ENCODE data around the gene CNTN4.
"Not testable (repeated sequence)": the region's sequence is repeated elsewhere in the genome, so short reads cannot be mapped to it uniquely, and the experiment has no call there.

CNTN4 gene

DNA sequence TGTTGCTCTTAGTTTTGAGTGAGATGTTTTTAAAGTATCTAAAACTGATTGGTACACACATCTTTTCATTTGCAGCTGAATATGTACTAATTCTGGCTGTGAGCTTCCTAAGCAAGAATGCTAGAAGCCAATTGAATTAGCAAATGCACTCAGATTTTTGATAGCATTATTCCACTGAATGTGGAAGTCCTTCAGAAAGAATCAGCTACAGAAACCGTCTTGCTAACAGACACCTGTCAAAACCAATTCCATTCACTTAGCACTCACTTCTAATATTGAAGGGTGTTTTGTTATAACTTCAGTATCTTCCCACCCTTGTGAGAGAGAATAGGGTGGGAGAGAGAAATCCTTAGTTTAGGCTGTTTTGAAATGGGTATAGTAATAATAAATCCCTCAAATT, 693.8 kb downstream of the CNTN4 start:
- no peak overlapping the region for H3K4me3 ChIP-seq (ENCODE audit: low read depth, low read length)
- TF ChIP-seq, protein P1, sequence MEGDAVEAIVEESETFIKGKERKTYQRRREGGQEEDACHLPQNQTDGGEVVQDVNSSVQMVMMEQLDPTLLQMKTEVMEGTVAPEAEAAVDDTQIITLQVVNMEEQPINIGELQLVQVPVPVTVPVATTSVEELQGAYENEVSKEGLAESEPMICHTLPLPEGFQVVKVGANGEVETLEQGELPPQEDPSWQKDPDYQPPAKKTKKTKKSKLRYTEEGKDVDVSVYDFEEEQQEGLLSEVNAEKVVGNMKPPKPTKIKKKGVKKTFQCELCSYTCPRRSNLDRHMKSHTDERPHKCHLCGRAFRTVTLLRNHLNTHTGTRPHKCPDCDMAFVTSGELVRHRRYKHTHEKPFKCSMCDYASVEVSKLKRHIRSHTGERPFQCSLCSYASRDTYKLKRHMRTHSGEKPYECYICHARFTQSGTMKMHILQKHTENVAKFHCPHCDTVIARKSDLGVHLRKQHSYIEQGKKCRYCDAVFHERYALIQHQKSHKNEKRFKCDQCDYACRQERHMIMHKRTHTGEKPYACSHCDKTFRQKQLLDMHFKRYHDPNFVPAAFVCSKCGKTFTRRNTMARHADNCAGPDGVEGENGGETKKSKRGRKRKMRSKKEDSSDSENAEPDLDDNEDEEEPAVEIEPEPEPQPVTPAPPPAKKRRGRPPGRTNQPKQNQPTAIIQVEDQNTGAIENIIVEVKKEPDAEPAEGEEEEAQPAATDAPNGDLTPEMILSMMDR (conservative IDR thresholded peaks at IDR 0.05; ENCODE audit: low read depth, low read length): no peak
- no peak for DNase-seq (ENCODE audit: low read depth)

DNA sequence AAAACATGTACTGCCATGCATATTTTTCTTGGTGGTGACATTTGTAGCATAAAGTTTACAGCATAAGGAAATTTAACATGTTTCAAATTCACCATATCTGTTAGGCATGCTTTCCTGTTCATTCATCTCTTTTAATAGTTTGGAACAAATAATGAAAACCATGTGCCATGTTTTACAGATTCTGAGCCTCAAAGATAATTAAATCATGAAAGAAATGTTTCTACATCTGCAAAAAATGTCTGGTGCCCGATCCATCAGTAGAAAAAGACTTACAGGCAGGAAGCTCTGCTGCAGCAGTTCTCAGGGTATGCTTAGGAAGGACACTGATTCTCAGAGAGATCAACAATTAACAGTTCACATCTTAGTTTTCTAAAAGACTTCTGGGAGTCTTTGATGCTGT, 695.3 kb downstream of the CNTN4 start:
- TF ChIP-seq, protein P1 (conservative IDR thresholded peaks at IDR 0.05; ENCODE audit: low read depth, low read length): no peak
- no peak for DNase-seq (ENCODE audit: low read depth)

DNA sequence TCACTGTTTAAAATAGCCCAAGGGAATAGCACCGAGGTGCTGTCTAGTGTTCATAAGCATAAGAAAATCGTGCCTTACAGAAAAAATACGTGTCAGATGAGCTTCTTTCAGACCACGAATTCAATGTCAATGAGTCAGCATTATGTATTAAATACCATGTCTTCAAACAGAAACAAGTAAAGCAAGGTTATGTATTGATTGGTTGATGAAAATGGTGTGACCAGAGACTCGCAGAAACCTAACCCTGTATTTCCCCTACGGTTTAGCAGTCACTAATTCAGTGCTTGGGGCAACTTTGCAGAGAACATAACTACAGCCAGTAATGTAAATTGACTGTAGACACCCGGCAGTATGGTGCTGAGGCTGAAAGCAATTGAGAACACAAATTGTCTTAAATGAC, 703.8 kb downstream of the CNTN4 start:
- no peak for DNase-seq (ENCODE audit: low read depth)
- TF ChIP-seq, protein P1 (conservative IDR thresholded peaks at IDR 0.05; ENCODE audit: low read depth, low read length): no peak
- no peak overlapping the region for H3K4me3 ChIP-seq (ENCODE audit: low read depth, low read length)

More for the DNA sequence above, 695.3 kb downstream of the CNTN4 start:
- no peak overlapping the region for H3K4me3 ChIP-seq (ENCODE audit: low read depth, low read length)

GRCh38 chr3:2807514-2807913, 708.8 kb downstream of the CNTN4 start:
- H3K4me3 ChIP-seq (ENCODE audit: low read depth, low read length): no peak overlapping the region
- no peak for DNase-seq (ENCODE audit: low read depth)
- TF ChIP-seq, protein P1 (conservative IDR thresholded peaks at IDR 0.05; ENCODE audit: low read depth, low read length): no peak

GRCh38 chr3:2810723-2811122, 712.1 kb downstream of the CNTN4 start:
- TF ChIP-seq, protein P1 (conservative IDR thresholded peaks at IDR 0.05; ENCODE audit: low read depth, low read length): no peak
- DNase-seq (ENCODE audit: low read depth): no peak
- no peak overlapping the region for H3K4me3 ChIP-seq (ENCODE audit: low read depth, low read length)

- no peak overlapping the region for H3K4me3 ChIP-seq (ENCODE audit: low read depth, low read length)
- DNase-seq (ENCODE audit: low read depth): no peak
- TF ChIP-seq, protein P1 (conservative IDR thresholded peaks at IDR 0.05; ENCODE audit: low read depth, low read length): no peak
These were observed 720.9 kb downstream of the CNTN4 start for GRCh38 chr3:2819571-2819970.

DNA sequence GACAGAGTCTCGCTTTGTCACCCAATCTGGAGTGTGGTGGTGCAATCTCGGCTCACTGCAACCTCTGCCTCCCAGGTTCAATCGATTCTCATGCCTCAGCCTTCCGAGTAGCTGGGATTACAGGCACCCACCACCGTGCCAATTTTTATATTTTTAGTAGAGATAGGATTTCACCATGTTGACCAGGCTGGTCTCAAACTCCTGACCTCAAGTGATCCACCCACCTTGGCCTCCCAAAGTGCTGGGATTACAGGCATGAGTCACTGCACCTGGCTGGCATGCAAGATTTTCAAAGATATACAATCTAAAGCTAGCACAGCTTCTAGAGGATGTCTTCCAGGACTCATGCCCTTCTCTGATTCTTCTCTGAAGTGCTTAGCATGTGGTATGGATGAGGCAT, 722.3 kb downstream of the CNTN4 start:
- DNase-seq (ENCODE audit: low read depth); H3K4me3 ChIP-seq (ENCODE audit: low read depth, low read length): not testable (repeated sequence)

DNA sequence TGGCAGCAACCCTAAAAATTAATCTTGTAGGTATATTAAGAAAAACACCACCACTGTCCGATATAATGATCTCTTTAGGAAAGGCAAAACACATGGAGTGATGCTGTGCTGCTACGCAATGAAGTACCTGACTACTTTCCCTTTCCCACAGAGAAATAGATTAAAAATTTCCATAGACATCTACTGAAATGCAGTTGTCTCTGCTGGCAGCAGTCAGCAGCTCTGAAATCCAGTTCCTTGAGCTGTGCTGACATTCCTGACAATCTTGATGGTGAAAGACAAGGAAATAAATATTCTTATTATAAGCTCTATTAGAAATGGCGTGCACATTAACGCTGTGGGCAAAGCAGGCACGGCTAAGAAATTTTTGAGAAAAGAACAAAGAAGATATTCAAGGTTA, 723.9 kb downstream of the CNTN4 start:
- TF ChIP-seq, protein P1 (conservative IDR thresholded peaks at IDR 0.05; ENCODE audit: low read depth, low read length): no peak
- no peak for DNase-seq (ENCODE audit: low read depth)
- no peak overlapping the region for H3K4me3 ChIP-seq (ENCODE audit: low read depth, low read length)

Measured in choroid plexus epithelial cell (primary cell).